H9 (cell line): Measurements from ENCODE around the gene TMPRSS6. TPM values are rescaled to one million over a fixed set of nuclear protein-coding genes. Genes with fewer than 3 reads are reported as not detected.

Experiments used
- DNase-seq: peaks from one replicate; pipeline ENCODE4 v3.0.0-alpha.2; 2017
- H2AFZ ChIP-seq: one replicate; pipeline ENCODE4 v1.6.1; 2013; ENCODE audit warnings: mild to moderate bottlenecking, low read length, control low read depth, moderate library complexity
- H2AK5ac ChIP-seq: 2 replicates; pipeline ENCODE4 v1.6.1; 2013; ENCODE audit warnings: low read length, control low read depth, mixed read lengths; ENCODE audit not compliant: insufficient read length
- H2BK120ac ChIP-seq: one replicate; pipeline ENCODE4 v1.6.1; 2013; ENCODE audit warnings: low read depth, mild to moderate bottlenecking, low read length, control low read depth, inconsistent platforms; ENCODE audit not compliant: poor library complexity, severe bottlenecking
- H2BK12ac ChIP-seq: 2 replicates; pipeline ENCODE4 v1.6.1; 2013; ENCODE audit warnings: low read length, control low read depth, mixed read lengths, low read depth; ENCODE audit not compliant: insufficient read length
- H2BK15ac ChIP-seq: 2 replicates; pipeline ENCODE4 v1.6.1; 2013; ENCODE audit warnings: low read depth, low read length, control low read depth
- H2BK20ac ChIP-seq: one replicate; pipeline ENCODE4 v1.6.1; 2013; ENCODE audit warnings: low read depth, mild to moderate bottlenecking, low read length, control low read depth, inconsistent platforms; ENCODE audit not compliant: poor library complexity, severe bottlenecking
- H2BK5ac ChIP-seq: 2 replicates; pipeline ENCODE4 v1.6.1; 2013; ENCODE audit warnings: low read length, control low read depth, mixed read lengths; ENCODE audit not compliant: insufficient read length
- H3K14ac ChIP-seq: 2 replicates; pipeline ENCODE4 v1.6.1; 2013; ENCODE audit warnings: low read length, control low read depth; ENCODE audit not compliant: insufficient read depth
- H3K18ac ChIP-seq: 2 replicates; pipeline ENCODE4 v1.6.1; 2013; ENCODE audit warnings: low read depth, mild to moderate bottlenecking, mixed read lengths, low read length, control low read depth; ENCODE audit not compliant: insufficient read length
- H3K23ac ChIP-seq: 2 replicates; pipeline ENCODE4 v1.6.1; 2013; ENCODE audit warnings: low read length, control low read depth, mixed read lengths, low read depth; ENCODE audit not compliant: insufficient read length
- H3K23me2 ChIP-seq: 2 replicates; pipeline ENCODE4 v1.6.1; 2013; ENCODE audit warnings: low read depth, mild to moderate bottlenecking, mixed read lengths, low read length, control low read depth; ENCODE audit not compliant: insufficient read length, poor library complexity, severe bottlenecking
- H3K27ac ChIP-seq: 2 replicates; pipeline ENCODE4 v1.5.1; 2013; ENCODE audit warnings: low read length, control low read depth, mixed read lengths, low read depth; ENCODE audit not compliant: insufficient read length
- H3K27me3 ChIP-seq: 2 replicates; pipeline ENCODE4 v1.6.1; 2013; ENCODE audit warnings: low read length, control low read depth, inconsistent platforms; ENCODE audit not compliant: insufficient read depth
- H3K4ac ChIP-seq: 2 replicates; pipeline ENCODE4 v1.6.1; 2013; ENCODE audit warnings: low read depth, mild to moderate bottlenecking, control low read depth, inconsistent platforms, low read length, moderate library complexity
- H3K4me1 ChIP-seq: 2 replicates; pipeline ENCODE4 v1.6.1; 2013; ENCODE audit warnings: low read length, control low read depth, inconsistent platforms; ENCODE audit not compliant: insufficient read depth
- H3K4me2 ChIP-seq: 2 replicates; pipeline ENCODE4 v1.6.1; 2013; ENCODE audit warnings: low read length, control low read depth, mixed read lengths; ENCODE audit not compliant: insufficient read length, insufficient read depth
- H3K56ac ChIP-seq: 2 replicates; pipeline ENCODE4 v1.6.1; 2013; ENCODE audit warnings: low read depth, mild to moderate bottlenecking, mixed read lengths, low read length, control low read depth; ENCODE audit not compliant: insufficient read length
- H3K79me1 ChIP-seq: 2 replicates; pipeline ENCODE4 v1.6.1; 2013; ENCODE audit warnings: low read depth, mild to moderate bottlenecking, moderate library complexity, low read length, control low read depth, inconsistent platforms; ENCODE audit not compliant: insufficient read depth, poor library complexity, severe bottlenecking
- H3K79me2 ChIP-seq: 2 replicates; pipeline ENCODE4 v1.6.1; 2013; ENCODE audit warnings: low read length, control low read depth, inconsistent platforms; ENCODE audit not compliant: insufficient read depth
- H3K9ac ChIP-seq: 2 replicates; pipeline ENCODE4 v1.6.1; 2013; ENCODE audit warnings: low read length, control low read depth, mixed read lengths; ENCODE audit not compliant: insufficient read length; ENCODE audit errors: extremely low read depth
- H3K9me3 ChIP-seq: one replicate; pipeline ENCODE4 v1.6.1; 2013; ENCODE audit warnings: low read depth, low read length, inconsistent platforms; ENCODE audit not compliant: control insufficient read depth
- H3T11ph ChIP-seq: one replicate; pipeline ENCODE4 v1.6.1; 2013; ENCODE audit warnings: mild to moderate bottlenecking, low read length, control low read depth, inconsistent platforms
- H4K20me1 ChIP-seq: one replicate; pipeline ENCODE4 v1.6.1; 2013; ENCODE audit not compliant: control insufficient read depth, insufficient read length, insufficient read depth
- H4K5ac ChIP-seq: 2 replicates; pipeline ENCODE4 v1.6.1; 2013; ENCODE audit warnings: low read depth, mild to moderate bottlenecking, mixed read lengths, low read length, control low read depth; ENCODE audit not compliant: insufficient read length
- H4K8ac ChIP-seq: replicated peaks from 2 replicates; pipeline ENCODE4 v1.6.1; 2013; ENCODE audit warnings: low read length, control low read depth, mixed read lengths, low read depth; ENCODE audit not compliant: insufficient read length
- H4K91ac ChIP-seq: 2 replicates; pipeline ENCODE4 v1.6.1; 2013; ENCODE audit warnings: low read depth, mild to moderate bottlenecking, moderate library complexity, mixed read lengths, low read length, control low read depth; ENCODE audit not compliant: insufficient read length
- H3K27ac Mint-ChIP-seq, 3 experiments: 2 replicates in 2 of 3; 3 replicates in 1 of 3; pipeline ENCODE4 v1.8.0; 2020 to 2021; ENCODE audit warnings: mixed read lengths in 3 of 3, mild to moderate bottlenecking in 1 of 3, moderate library complexity in 1 of 3
- H3K27me3 Mint-ChIP-seq: 2 replicates; pipeline ENCODE4 v1.8.0; 2021; ENCODE audit warnings: low read depth, mild to moderate bottlenecking, moderate library complexity, mixed read lengths
- H3K36me3 Mint-ChIP-seq, 3 experiments: 2 replicates in 2 of 3; 3 replicates in 1 of 3; pipeline ENCODE4 v1.8.0; 2020 to 2021; ENCODE audit warnings: low read depth in 3 of 3, mixed read lengths in 3 of 3; ENCODE audit not compliant: insufficient read depth in 1 of 3
- H3K4me1 Mint-ChIP-seq, 2 experiments: 2 replicates each; pipeline ENCODE4 v1.8.0; 2020; ENCODE audit warnings: mixed read lengths in 2 of 2
- H3K4me3 Mint-ChIP-seq, 2 experiments: 2 replicates in 1 of 2; 3 replicates in 1 of 2; pipeline ENCODE4 v1.8.0; 2020 to 2021; ENCODE audit warnings: mild to moderate bottlenecking in 2 of 2, mixed read lengths in 2 of 2, moderate library complexity in 1 of 2
- H3K9me3 Mint-ChIP-seq, 2 experiments: 2 replicates in 1 of 2; 3 replicates in 1 of 2; pipeline ENCODE4 v1.8.0; 2020; ENCODE audit warnings: mild to moderate bottlenecking in 2 of 2, mixed read lengths in 2 of 2, moderate library complexity in 1 of 2
- WGBS: extraction: QIAGEN DNeasy Blood & Tissue Kit; methylation state at CpG from one replicate; pipeline ENCODE4 v1.1.7; 2013; ENCODE audit warnings: missing lambda C conversion rate, low lambda C conversion rate, mixed read lengths; ENCODE audit not compliant: insufficient read length; ENCODE audit errors: extremely low coverage; 5-methylcytosine and 5-hydroxymethylcytosine counted together
- total RNA-seq: library from RNA; stranded (reverse); gene quantifications from 2 replicates; pipeline ENCODE4 v1.2.1, GENCODE V29; 2021
- TF ChIP-seq, protein P1 (sequence below): fragments of 200-600 bp; sonication (generic); conservative IDR thresholded peaks from 3 replicates; pipeline ENCODE4 v1.8.0; 2021; ENCODE audit warnings: antibody characterized with exemption, mild to moderate bottlenecking

TMPRSS6 gene
- total RNA-seq, 1 experiment from 2014 or later, result not detected

DNA sequence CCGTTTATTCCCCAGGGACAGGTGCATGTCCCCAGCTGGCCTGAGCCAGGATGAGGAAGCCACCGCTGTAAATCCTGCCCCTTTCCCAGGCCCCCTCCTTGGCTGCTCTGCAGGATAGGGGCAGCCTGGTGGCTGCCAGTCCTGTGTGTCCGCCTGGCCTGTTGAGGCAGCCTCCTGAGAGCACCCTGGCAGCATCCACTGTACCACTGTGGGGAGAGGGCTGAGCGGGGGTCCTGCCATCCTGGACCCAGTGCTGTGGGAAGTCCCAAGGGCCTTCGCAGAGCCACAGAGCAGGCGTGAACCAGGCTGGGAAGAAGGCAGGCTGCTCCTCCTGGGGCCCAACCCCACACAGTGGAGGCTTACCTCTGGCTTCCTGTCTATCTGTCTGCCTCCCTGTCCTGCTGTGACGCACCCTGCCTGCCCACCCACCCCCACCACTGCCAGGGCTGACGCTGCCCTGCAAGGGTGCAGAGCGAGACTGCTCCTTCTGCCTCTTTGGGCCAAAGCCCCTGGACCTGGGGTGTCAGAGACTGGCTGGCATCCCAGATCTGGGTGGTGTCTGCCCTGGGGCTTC lies 49.5 kb downstream of the TMPRSS6 start:
- Histone ChIP-seq H3K4me1 (no peaks in the 10 kb centered on the region; the same call in 1 of the 2 replicates), H2AK5ac (no peak overlapping the region), H3K4me2 (no peak overlapping the region), H3K27ac (no peak overlapping the region), H2BK5ac (no peak overlapping the region), H2BK120ac (no peak overlapping the region), H3K23me2 (no peaks in the 10 kb centered on the region), H3K18ac (no peak overlapping the region), H4K5ac (no peak overlapping the region), H2AFZ (no peak overlapping the region), H4K91ac (no peak overlapping the region), H3K23ac (no peak overlapping the region), H3K27me3 (no peaks in the 10 kb centered on the region), H2BK12ac (no peak overlapping the region), H3K4ac (no peak overlapping the region), H3K14ac (no peak overlapping the region), H3K79me1 (no peaks in the 10 kb centered on the region), H3K56ac (no peak overlapping the region), H3K79me2 (no peaks in the 10 kb centered on the region), H4K8ac (no peak overlapping the region), H3K9ac (no peak overlapping the region), H2BK20ac (no peak overlapping the region), H4K20me1 (no peaks in the 10 kb centered on the region), H3T11ph (no peak overlapping the region), H2BK15ac (no peak overlapping the region), H3K9me3 (no peaks in the 10 kb centered on the region)
- no CpG with 5 or more reads among the region's 9 CpGs for WGBS
- no peak overlapping the region for H3K27ac Mint-ChIP-seq
- no peak for DNase-seq
- no peaks in the 10 kb centered on the region; a peak in 1 of 5 replicates for H3K9me3 Mint-ChIP-seq
- peaks cover 10 to 34% (median 29%) of the 10 kb centered on the region in 3 experiments for H3K36me3 Mint-ChIP-seq
- H3K4me3 Mint-ChIP-seq, result no peak overlapping the region
- peaks cover 9 to 25% of the 10 kb centered on the region in 2 experiments for H3K4me1 Mint-ChIP-seq
- H3K27me3 Mint-ChIP-seq, result peaks cover 15% of the 10 kb centered on the region
- TF ChIP-seq, protein P1, sequence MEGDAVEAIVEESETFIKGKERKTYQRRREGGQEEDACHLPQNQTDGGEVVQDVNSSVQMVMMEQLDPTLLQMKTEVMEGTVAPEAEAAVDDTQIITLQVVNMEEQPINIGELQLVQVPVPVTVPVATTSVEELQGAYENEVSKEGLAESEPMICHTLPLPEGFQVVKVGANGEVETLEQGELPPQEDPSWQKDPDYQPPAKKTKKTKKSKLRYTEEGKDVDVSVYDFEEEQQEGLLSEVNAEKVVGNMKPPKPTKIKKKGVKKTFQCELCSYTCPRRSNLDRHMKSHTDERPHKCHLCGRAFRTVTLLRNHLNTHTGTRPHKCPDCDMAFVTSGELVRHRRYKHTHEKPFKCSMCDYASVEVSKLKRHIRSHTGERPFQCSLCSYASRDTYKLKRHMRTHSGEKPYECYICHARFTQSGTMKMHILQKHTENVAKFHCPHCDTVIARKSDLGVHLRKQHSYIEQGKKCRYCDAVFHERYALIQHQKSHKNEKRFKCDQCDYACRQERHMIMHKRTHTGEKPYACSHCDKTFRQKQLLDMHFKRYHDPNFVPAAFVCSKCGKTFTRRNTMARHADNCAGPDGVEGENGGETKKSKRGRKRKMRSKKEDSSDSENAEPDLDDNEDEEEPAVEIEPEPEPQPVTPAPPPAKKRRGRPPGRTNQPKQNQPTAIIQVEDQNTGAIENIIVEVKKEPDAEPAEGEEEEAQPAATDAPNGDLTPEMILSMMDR, result no peak
